CD4-positive, CD25-positive, alpha-beta regulatory T cell (primary cell): ENCODE results near the gene B4GALT1. TPM values are rescaled to one million over a fixed set of nuclear protein-coding genes. Genes with fewer than 3 reads are reported as not detected.

Experiments used
- ATAC-seq, 2 donors: fragments of 150-1000 bp; cut with Tn5 transposase; one replicate each; pipeline ENCODE4 v1.10.0; 2021; ENCODE audit warnings: low read depth in 2 of 2, moderate number of reproducible peaks in 2 of 2, moderate library complexity in 1 of 2
- DNase-seq, 3 donors: peaks; one replicate each; pipeline versions ENCODE4 v3.0.0 to v3.0.0-alpha.2; 2012 to 2022; ENCODE audit warnings: mixed read lengths in 1 of 3
- H3K27ac ChIP-seq: one replicate; pipeline ENCODE4 v1.7.0; 2013; ENCODE audit warnings: mild to moderate bottlenecking, low read length; ENCODE audit not compliant: insufficient read depth, poor library complexity, severe bottlenecking
- H3K27me3 ChIP-seq: one replicate; pipeline ENCODE4 v1.7.0; 2013; ENCODE audit warnings: low read length; ENCODE audit not compliant: control insufficient read depth, insufficient read depth
- H3K36me3 ChIP-seq: one replicate; pipeline ENCODE4 v1.7.0; 2013; ENCODE audit warnings: mild to moderate bottlenecking, low read length, moderate library complexity; ENCODE audit not compliant: control insufficient read depth, insufficient read depth
- H3K4me1 ChIP-seq: 2 replicates; pipeline ENCODE4 v1.7.0; 2013; ENCODE audit warnings: mild to moderate bottlenecking, low read length; ENCODE audit not compliant: insufficient read depth, control insufficient read depth, poor library complexity, severe bottlenecking
- H3K4me3 ChIP-seq: one replicate; pipeline ENCODE4 v1.7.0; 2013; ENCODE audit warnings: low read depth, mild to moderate bottlenecking, low read length, moderate library complexity
- H3K9me3 ChIP-seq, 2 experiments: 1 replicate in 1 of 2; 2 replicates in 1 of 2; pipeline ENCODE4 v1.7.0; 2013; ENCODE audit warnings: low read length in 2 of 2, mild to moderate bottlenecking in 1 of 2, moderate library complexity in 1 of 2; ENCODE audit not compliant: control insufficient read depth in 2 of 2
- H3K27ac Mint-ChIP-seq, 3 donors: one replicate each; pipeline ENCODE4 v1.8.0; 2020 to 2022; ENCODE audit warnings: mild to moderate bottlenecking in 3 of 3, mixed read lengths in 3 of 3, moderate library complexity in 2 of 3
- H3K27me3 Mint-ChIP-seq: one replicate; pipeline ENCODE4 v1.8.0; 2022; ENCODE audit warnings: mild to moderate bottlenecking, mixed read lengths
- H3K36me3 Mint-ChIP-seq: one replicate; pipeline ENCODE4 v1.8.0; 2020; ENCODE audit warnings: mixed read lengths
- H3K4me1 Mint-ChIP-seq, 4 donors: one replicate each; pipeline ENCODE4 v1.8.0; 2020 to 2022; ENCODE audit warnings: mixed read lengths in 4 of 4, mild to moderate bottlenecking in 1 of 4
- H3K4me3 Mint-ChIP-seq, 4 donors: one replicate each; pipeline ENCODE4 v1.8.0; 2020 to 2022; ENCODE audit warnings: mild to moderate bottlenecking in 4 of 4, mixed read lengths in 4 of 4, moderate library complexity in 3 of 4
- H3K9me3 Mint-ChIP-seq, 7 donors: one replicate each; pipeline ENCODE4 v1.8.0; 2020 to 2022; ENCODE audit warnings: mixed read lengths in 7 of 7, mild to moderate bottlenecking in 3 of 7, moderate library complexity in 2 of 7
- polyA plus RNA-seq, 4 donors: library from polyadenylated mRNA; unstranded; fragments of 300-500 nt; fragmentation: Illumina TruSeq; gene quantifications; one replicate each; pipeline ENCODE4 v1.2.3, GENCODE V29; 2021
- total RNA-seq: library from RNA; stranded (reverse); gene quantifications from one replicate; pipeline ENCODE4 v1.2.3, GENCODE V29; 2022

Gene B4GALT1
- total and polyA plus RNA-seq, 5 donors from 2014 or later, result 18.8 to 87.8 (median 20.8) TPM

DNA sequence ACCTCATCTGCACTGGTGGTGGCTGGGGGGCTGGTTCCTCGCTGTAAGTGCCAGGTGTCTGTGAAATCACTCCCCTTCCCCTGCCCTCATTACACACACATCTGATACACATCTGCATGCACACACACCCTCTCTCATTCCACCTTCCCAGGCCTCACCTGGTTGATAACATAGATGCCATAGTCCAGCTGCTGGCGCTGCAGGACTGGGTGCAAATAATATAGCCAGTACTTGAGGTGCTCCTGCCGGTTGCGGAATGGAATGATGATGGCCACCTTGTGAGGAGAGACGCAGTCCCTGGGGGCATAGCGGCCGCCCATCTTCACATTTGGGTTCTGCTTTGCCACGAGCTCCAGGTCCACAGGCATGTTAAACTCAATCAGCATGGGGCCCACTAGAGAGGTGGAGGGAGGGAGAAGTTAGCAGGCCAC, 32.1 kb downstream of the B4GALT1 start:
- Histone ChIP-seq H3K27ac (no peak overlapping the region), H3K4me3 (no peak overlapping the region), H3K4me1 (peaks cover 24% of the 10 kb centered on the region), H3K27me3 (no peaks in the 10 kb centered on the region), H3K9me3 (no peaks in the 10 kb centered on the region), H3K36me3 (peaks cover 49% of the 10 kb centered on the region)
- no peaks in the 10 kb centered on the region for H3K9me3 Mint-ChIP-seq
- H3K4me1 Mint-ChIP-seq, result peaks cover 6 to 58% (median 47%) of the 10 kb centered on the region in 4 donors
- no peak for DNase-seq
- no peak for ATAC-seq
- peak overlapping the region in 2 of 3 donors; percentile 9 to 50 for H3K27ac Mint-ChIP-seq
- H3K27me3 Mint-ChIP-seq, result no peaks in the 10 kb centered on the region
- H3K36me3 Mint-ChIP-seq, result peaks cover 46% of the 10 kb centered on the region
- no peak overlapping the region for H3K4me3 Mint-ChIP-seq

- no peak overlapping the region for H3K4me3 Mint-ChIP-seq
Measured at GRCh38 chr9:33133186-33133585, 34.0 kb downstream of the B4GALT1 start.

DNA sequence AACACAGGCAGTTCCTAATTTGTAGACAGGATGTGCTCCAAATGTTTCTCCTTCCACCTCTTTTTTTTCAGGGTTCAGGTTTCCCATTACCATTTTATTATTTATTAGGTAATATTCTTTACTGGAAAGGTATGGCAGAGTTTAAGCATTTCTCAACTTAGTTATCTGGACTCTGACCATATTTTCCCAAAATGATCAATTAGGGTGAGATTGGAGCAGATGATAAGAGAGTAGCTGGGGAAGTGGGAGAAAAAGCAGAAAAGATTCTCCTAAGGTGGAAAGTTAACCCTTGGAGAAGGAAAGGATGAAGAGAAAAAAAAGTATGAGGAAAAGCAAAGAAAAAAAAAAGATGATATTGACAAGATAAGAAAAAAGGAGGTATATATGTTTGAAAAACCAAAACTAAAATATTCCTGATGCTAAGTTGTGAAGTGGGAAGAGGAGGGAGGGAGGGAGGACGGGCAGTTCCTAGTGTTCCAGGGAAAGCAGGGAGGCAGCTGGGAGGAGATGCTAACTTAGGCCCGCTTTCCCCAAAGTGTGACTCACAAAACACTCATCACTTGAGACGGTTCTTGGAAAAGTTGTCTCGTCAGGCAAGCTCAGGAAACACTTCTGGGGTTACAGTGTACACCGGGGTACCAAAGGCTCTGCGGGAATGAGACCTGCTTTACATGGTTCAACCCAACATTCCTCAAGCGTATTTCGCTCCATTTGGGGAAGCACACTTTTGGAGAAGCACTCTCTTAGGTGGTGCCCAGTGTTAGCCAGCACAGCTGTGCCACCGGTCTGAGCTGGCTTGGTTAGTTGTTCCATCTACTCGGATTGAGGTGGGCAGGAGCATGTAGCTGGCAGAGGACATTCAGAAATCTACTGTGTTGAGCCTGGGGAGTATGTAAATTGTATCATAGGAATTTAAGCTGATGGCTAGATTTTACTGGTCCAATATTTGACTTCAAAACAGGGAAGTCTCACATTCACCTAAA, 35.1 kb downstream of the B4GALT1 start:
- no peaks in the 10 kb centered on the region for H3K9me3 ChIP-seq
- ATAC-seq (no peak), DNase-seq (no peak)
- peaks cover 6 to 39% (median 36%) of the 10 kb centered on the region in 4 donors for H3K4me1 Mint-ChIP-seq
- peaks cover 4% of the 10 kb centered on the region for H3K4me1 ChIP-seq
- H3K27ac Mint-ChIP-seq, result peak overlapping the region; percentile 68 to 80 (median 79)
- H3K27me3 ChIP-seq, result no peaks in the 10 kb centered on the region
- peaks cover 77% of the 10 kb centered on the region for H3K36me3 ChIP-seq
- no peak overlapping the region for H3K4me3 ChIP-seq
- no peak overlapping the region for H3K4me3 Mint-ChIP-seq
- H3K27ac ChIP-seq, result no peak overlapping the region
- H3K27me3 Mint-ChIP-seq, result no peaks in the 10 kb centered on the region
- H3K36me3 Mint-ChIP-seq, result peaks cover 58% of the 10 kb centered on the region
- peaks cover 0 to 2% (median 0%) of the 10 kb centered on the region in 7 donors for H3K9me3 Mint-ChIP-seq

More at GRCh38 chr9:33133186-33133585, 34.0 kb downstream of the B4GALT1 start:
- Histone ChIP-seq H3K9me3 (no peaks in the 10 kb centered on the region), H3K27ac (no peak overlapping the region), H3K36me3 (peaks cover 66% of the 10 kb centered on the region), H3K27me3 (no peaks in the 10 kb centered on the region), H3K4me1 (peaks cover 12% of the 10 kb centered on the region), H3K4me3 (no peak overlapping the region)
- ATAC-seq (no peak), DNase-seq (no peak)
- H3K27me3 Mint-ChIP-seq, result no peaks in the 10 kb centered on the region
- peaks cover 6 to 41% (median 39%) of the 10 kb centered on the region in 4 donors for H3K4me1 Mint-ChIP-seq
- H3K27ac Mint-ChIP-seq, result peak overlapping the region in 1 of 3 donors; percentile 86
- H3K9me3 Mint-ChIP-seq, result no peaks in the 10 kb centered on the region
- H3K36me3 Mint-ChIP-seq, result peaks cover 48% of the 10 kb centered on the region

- Mint-ChIP-seq H3K27me3 (no peaks in the 10 kb centered on the region), H3K4me1 (peaks cover 4 to 32% (median 29%) of the 10 kb centered on the region in 4 donors), H3K36me3 (peaks cover 63% of the 10 kb centered on the region), H3K9me3 (peaks cover 0 to 2% (median 0%) of the 10 kb centered on the region in 7 donors), H3K27ac (peak overlapping the region; percentile 84 to 88 (median 84)), H3K4me3 (no peak overlapping the region)
- Histone ChIP-seq H3K27ac (no peak overlapping the region), H3K4me1 (no peaks in the 10 kb centered on the region), H3K36me3 (peaks cover 81% of the 10 kb centered on the region), H3K9me3 (no peaks in the 10 kb centered on the region), H3K4me3 (no peak overlapping the region), H3K27me3 (no peaks in the 10 kb centered on the region)
- no peak for ATAC-seq
- DNase-seq, result no peak
Measured at GRCh38 chr9:33130961-33131789, 36.0 kb downstream of the B4GALT1 start.

DNA sequence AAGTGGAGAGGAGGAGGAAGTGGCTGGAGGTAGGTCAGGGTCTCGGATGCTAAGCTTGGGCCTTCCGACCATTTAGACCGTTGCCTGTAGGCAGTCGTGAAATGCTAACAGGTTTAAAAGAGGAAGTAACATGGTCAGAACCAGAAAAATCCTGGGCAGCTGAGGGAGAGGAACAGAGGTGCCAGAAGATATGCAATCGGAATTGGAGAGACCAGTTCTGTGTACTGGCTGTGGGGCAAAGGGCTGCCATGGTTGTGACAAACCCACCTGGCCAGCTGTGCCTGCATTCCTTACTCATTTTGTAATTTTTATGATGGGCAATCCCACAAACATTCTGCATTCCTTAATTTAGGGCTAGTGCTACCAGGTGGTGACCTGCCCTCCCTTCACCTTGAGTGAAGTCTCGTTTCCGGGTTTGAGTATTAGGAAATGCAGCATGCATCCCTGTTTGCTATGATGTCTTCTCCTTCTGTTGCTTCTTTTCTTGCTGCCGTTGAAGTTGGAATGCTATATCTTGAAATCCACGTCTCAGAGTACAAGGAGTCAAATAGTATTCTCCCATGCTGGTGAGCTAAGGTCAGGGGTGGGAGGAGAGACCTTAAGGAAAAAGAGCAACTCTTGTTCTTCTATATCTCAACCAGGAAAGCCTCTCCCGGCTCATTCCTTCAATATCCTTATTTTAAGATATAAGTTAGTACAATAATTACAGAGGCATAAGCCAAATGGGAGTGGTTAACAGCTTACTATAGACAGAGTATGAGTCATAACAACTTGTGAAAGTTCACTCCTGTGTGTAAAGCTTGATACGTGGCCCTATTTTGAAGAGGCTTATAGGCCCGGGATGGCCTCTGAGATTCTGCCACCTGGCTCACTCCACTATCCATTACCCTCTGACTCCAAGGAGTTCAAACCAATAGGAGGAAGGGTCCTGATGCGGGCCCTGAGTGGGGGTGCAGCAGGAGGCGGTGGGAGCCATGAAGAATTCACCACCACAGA, 37.0 kb downstream of the B4GALT1 start:
- Histone ChIP-seq H3K27ac (no peak overlapping the region), H3K36me3 (peaks cover 86% of the 10 kb centered on the region)

DNA sequence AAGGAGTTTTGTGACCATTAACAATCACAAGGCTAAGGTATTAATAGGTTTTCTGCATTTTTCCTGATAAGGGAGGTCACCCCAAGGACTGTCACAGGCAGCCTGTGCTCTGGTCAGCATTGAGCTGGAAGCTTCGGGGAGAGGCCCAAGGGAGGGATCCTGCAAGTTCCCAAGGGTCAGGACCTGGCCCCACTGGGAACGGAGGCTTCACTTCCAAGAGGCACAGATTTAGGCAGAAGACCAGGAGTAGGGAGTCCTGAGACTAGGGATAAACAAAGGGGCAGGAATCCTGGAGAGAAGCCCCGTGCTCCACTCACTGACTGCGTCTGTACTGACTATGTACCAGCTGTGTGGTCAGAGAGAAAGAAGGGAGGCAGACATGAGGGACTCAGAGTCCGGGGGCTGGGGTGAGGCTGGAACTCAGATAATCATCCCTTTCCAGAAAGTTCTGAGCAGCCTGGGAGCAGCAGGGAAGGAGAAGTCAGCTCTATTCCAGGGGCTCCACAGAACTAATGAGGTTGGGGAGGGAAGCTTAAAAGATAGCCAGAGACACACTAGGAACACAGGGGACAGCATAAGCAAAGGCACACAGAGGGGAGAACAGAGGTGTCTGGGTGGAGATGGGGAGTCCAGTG, 37.8 kb downstream of the B4GALT1 start:
- Mint-ChIP-seq H3K4me3 (peak overlapping the region in 1 of 4 donors; percentile 13), H3K36me3 (peaks cover 67% of the 10 kb centered on the region), H3K27ac (peak overlapping the region in 2 of 3 donors; percentile 88 to 90), H3K9me3 (peaks cover 0 to 2% (median 0%) of the 10 kb centered on the region in 7 donors), H3K4me1 (peaks cover 6 to 34% (median 28%) of the 10 kb centered on the region in 4 donors), H3K27me3 (no peaks in the 10 kb centered on the region)
- no peak overlapping the region for H3K4me3 ChIP-seq
- DNase-seq (no peak), ATAC-seq (no peak)
- peaks cover 84% of the 10 kb centered on the region for H3K36me3 ChIP-seq
- H3K9me3 ChIP-seq, result no peaks in the 10 kb centered on the region
- H3K27ac ChIP-seq, result no peak overlapping the region
- no peaks in the 10 kb centered on the region for H3K27me3 ChIP-seq
- no peaks in the 10 kb centered on the region for H3K4me1 ChIP-seq

More for the DNA sequence above, 37.0 kb downstream of the B4GALT1 start:
- Mint-ChIP-seq H3K4me1 (peaks cover 1 to 31% (median 26%) of the 10 kb centered on the region in 4 donors), H3K4me3 (peak overlapping the region in 2 of 4 donors; percentile 22 to 51), H3K9me3 (peaks cover 0 to 2% (median 0%) of the 10 kb centered on the region in 7 donors), H3K27me3 (no peaks in the 10 kb centered on the region), H3K27ac (peak overlapping the region; percentile 69 to 90 (median 88)), H3K36me3 (peaks cover 68% of the 10 kb centered on the region)
- H3K27me3 ChIP-seq, result no peaks in the 10 kb centered on the region
- no peaks in the 10 kb centered on the region for H3K4me1 ChIP-seq
- H3K4me3 ChIP-seq, result no peak overlapping the region
- ATAC-seq (peak in 1 of 2 donors; percentile 65), DNase-seq (peak in 1 of 3 donors; percentile 55)
- no peaks in the 10 kb centered on the region for H3K9me3 ChIP-seq
